Activated gamma-delta T cell (primary cell): ENCODE results near the gene YWHAG.
"Not testable (repeated sequence)": the region's sequence is repeated elsewhere in the genome, so short reads cannot be mapped to it uniquely, and the experiment has no call there.

ENCODE experiments used
- DNase-seq: peaks from one replicate; lab custom pipeline; 2025; lab: John Stamatoyannopoulos, UW

YWHAG gene

DNA sequence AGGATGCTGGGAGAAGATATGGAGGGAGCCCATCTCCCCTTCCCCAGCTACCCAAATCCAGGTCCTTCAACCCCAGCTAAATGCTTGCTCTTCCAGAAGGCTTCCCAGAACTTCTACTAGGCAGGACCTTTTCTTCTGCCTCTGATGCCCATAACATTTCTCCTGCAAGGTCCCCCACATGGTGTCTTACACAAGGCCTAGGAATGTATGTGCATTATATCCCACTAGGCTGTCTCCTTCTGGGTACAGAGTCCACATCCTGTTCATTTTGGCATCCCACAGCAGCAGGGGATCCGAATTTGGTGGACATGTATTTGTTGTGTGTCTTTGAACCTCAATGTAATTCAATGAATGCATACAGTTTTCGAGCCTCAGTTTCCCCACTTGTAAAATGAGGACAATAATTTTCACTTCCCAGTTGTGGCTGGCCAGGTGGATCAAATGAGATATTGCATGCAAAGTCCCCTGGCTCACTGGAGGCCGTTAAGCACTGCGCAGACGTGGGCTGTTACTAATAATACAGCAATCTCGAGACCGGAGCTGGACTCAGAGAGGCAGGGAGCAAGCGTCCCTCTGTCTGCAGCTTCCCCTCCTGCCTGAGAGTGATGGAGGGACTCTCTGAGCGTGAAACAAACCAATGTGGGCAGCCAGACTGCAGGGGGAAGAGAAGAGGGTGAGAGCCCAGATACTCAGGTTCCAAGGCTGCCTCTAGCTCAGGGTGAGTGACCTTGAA lies 18.6 kb upstream of the YWHAG start:
- DNase-seq, result no peak

GRCh38 chr7:76375251-76375650 lies 16.5 kb upstream of the YWHAG start:
- no peak for DNase-seq

GRCh38 chr7:76372984-76373833 lies 14.4 kb upstream of the YWHAG start:
- no peak for DNase-seq

DNA sequence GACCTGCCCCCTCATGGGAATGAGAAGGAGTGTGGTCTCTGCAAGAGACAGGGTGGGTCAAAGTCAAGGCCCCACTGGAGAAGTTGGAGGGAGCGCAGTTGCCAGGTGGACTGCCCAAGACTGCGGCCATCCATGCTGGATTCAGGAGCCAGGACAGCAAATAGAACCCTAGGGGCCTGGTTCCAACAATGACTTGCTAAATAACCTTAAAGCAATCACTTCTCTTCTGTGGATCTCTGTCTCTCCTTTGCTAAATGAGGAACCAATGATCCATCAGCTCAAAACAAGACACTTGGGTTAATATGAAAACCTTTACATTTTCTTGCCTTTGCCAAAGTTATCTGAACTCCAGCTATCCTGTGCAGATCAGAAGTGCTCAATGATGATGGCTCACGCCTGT lies 12.6 kb upstream of the YWHAG start:
- DNase-seq, result no peak

DNA sequence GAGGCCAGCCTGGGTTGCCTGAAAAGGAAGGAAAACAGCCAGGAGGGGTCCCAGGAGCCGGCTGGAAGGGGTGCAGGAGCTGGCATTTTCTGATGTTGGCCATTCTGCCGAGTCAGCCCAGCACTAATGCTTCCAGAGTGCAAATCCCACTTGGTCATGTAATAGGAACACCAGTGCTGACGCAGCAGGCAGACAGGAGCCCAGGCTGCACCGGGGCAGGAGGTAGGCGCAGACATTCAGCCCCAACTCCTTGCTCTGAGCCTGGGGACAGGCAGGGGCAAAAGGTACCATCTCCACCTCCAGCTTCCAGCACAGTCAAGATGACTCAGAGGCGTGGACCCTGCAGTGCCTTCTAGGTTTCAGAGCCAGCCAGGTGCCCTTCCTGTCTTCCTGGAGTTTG lies 10.2 kb upstream of the YWHAG start:
- no peak for DNase-seq

- no peak for DNase-seq
Measured at GRCh38 chr7:76368190-76368589, 9.4 kb upstream of the YWHAG start.

DNA sequence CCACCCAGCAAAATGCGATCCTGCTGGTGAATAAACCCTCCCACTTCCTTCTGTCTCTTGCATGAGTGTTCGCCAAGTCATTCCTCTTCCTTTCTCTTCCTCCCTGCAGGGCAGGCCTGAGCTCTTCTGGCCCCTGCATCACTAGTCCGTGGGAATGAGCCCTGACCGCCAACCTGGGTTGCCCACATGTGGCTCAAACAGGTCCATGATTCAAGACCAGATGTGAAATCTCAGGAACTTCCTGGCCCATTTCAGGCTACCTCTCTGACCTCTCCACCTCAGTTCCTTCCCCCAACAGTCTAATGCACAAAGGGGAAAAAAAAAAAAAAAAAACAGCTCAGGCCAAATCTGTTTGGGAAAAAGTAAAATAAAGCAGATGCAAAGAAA lies 5.4 kb upstream of the YWHAG start:
- no peak for DNase-seq

DNA sequence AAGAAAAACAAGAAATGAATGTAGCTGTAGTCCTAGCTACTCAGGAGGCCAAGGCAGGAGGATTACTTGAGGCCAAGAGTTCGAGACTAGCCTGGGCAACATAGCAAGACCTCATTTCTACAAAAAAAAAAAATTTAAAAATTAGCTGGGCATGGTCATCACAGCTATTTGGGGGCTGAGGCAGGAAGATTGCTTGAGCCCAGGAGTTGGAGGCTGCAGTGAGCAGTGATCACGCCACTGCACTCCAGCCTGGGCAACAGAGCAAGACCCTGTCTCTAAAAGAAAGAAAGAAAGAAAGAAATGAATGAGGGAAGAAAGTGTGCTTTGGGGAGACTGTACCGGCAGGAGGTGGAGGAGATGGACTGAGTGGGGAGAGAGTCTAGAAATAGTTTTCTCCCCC lies 5.0 kb upstream of the YWHAG start:
- DNase-seq, result not testable (repeated sequence)

DNA sequence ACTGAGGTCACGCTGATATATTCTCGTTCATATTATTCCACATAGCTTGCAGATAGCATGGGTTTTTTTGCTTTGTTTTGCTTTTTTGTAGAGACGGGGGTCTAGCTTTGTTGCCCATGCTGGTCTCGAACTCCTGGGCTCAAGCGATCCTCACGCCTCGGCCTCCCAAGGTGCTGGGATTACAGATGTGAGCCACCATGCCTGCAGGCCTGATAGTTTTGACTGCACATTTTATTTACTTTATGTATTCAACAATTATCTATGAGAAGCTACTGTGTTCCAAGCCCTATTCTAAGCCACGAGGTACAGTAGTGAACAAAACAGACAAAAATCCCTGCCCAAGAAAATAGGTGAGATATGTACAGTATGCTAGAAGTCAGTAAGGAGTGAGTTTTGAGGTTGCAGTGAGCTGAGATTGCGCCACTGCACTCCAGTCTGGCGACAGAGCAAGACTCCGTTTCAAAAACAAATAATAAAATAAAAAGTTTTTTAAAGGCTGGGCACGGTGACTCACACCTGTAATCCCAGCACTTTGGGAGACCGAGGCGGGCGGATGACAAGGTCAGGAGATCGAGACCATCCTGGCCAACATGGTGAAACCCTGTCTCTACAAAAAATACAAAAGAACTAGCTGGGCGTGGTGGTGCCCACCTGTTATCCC lies 1.3 kb upstream of the YWHAG start:
- no peak for DNase-seq

DNA sequence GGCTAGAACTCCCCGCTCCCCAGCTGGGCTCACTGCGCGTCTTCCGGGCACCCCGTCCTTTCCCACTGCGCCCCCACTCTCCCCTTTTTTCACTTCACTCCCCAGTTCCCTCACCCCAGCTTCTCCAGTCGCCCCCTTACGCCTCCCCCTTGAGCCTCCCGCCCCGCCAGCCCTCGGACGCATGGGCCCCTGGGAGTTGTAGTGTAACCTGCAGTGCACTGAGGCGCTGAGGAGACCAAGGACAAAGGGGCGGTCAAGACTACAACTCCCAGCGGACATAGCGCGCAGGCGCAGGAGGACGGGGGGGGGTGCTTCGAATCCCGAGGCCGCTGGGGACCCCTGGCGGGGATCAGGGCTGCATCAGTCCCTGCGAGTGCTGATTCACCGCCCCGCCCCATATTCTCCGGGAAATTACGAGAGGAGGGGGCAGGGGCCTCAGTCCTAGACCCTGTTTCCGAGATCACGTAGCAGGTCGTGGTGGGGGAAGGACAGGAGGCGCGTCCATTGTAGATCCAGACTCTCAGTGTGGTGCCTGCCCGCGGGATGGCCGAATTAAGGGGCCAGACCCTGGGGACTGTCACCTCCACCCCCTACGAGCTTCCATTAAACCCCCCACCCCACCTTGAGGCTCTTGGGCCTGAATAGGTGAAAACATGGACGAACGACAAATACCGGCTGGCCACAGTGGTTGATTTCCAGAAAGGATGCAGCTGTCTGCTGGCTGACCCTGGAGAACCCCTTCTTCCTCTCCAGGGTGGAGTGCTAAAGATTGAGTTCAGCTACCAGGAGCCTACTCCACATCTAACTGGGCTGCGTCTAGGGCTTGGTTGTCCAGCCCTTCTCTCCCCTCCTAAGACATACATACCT lies 553 bp upstream of the YWHAG start:
- peak; percentile 84 for DNase-seq

- peak; percentile 40 for DNase-seq
Measured at GRCh38 chr7:76358011-76358480, 745 bp downstream of the YWHAG start.

GRCh38 chr7:76357475-76358010 lies 1.2 kb downstream of the YWHAG start:
- DNase-seq, result no peak

- no peak for DNase-seq
Measured at GRCh38 chr7:76356823-76357222, 2.0 kb downstream of the YWHAG start.

GRCh38 chr7:76356115-76356514 lies 2.7 kb downstream of the YWHAG start:
- no peak for DNase-seq

DNA sequence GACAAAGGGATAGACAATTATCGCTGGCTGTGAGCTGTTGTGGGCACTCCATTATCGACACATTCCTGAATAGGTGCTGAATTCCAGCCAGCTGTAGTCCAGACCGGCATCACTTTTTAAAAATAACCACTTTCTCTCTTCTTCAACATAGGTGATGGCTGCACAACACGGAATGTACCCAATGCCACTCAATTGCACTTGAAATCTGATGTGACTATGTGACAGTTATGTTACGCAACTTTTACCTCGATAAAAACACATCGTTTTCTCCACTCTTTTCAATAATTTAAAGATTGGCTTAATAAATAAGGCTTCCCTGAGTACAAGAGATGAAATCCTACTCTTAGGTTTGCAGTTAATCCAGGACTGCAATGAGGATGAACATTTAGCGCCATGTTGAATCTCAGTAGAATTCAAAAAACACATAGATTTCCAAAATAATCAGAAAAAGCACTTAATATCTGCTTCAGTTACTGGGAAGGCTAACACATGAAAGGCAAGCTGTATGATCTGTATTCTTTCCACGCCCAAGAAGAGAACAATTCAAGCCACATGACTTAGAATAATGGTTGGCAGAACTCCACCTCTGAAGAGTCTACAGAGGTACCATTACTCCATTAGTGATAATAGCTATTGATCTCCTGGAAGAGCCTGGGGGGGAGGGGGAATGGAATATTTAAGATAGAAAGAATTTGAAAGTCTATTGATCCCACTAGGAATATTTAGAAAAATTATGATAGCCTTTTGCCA lies 3.6 kb downstream of the YWHAG start:
- no peak for DNase-seq

- DNase-seq, result no peak
Measured at GRCh38 chr7:76354516-76354915, 4.3 kb downstream of the YWHAG start.

GRCh38 chr7:76353744-76354143 lies 5.0 kb downstream of the YWHAG start:
- DNase-seq, result no peak

DNA sequence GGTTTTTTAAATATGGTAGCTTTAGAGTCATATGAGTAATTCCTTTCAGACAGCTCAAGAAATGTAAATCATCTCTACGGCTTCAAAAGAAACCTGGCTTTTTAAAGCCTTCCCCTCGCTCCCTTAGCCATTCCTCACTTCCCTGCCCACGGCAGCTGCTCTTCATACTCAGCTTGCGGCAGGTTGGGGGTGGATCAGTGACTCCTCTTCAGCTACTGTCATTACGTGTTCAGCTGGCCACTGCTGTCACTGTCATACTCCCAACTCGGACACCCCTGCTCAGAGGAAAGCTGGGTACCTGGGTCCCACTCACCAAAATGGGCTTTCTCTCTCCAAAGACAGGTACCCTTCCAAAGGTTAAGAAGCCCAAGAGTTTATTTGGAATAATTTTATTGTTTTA lies 6.6 kb downstream of the YWHAG start:
- DNase-seq, result no peak

- no peak for DNase-seq
Measured at GRCh38 chr7:76351372-76351771, 7.4 kb downstream of the YWHAG start.

GRCh38 chr7:76349313-76349885 lies 9.4 kb downstream of the YWHAG start:
- DNase-seq, result no peak
